ENCODE data around the gene TRPM6. TPM values are rescaled to one million over a fixed set of nuclear protein-coding genes. Genes with fewer than 3 reads are reported as not detected.

Gene TRPM6
- total and polyA plus RNA-seq, 11 donors, result 0.08 to 0.75 (median 0.34) TPM; not detected in 2

DNA sequence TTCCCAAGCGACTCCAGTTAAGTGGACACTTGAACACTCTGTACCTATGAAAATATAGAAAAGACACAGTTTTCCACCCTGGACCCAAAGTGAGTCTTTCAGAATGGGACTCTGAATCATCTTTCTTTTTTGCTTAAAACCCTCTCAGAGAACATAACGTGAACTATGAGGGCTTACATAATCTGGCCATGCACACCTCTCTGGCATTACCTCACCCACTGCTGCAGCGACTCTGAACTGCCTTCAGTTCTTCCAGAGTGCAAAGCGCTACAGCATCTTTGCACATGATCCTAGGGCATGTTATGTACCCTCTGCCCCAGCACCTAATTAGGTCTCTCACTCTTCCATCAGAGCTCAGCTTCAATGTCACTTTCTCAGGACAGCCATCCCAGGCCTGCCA is 204.4 kb downstream of the TRPM6 start:
- no peaks in the 10 kb centered on the region for H3K4me1 ChIP-seq
- H3K9me3 ChIP-seq, result no peaks in the 10 kb centered on the region
- H3K27ac ChIP-seq, result no peak overlapping the region
- DNase-seq (no peak), ATAC-seq (no peak)
- H3K4me3 ChIP-seq, result no peak overlapping the region
- no peaks in the 10 kb centered on the region for H3K36me3 ChIP-seq
- 82 to 88% (median 87%) methylated on average over 4 of the region's 4 CpGs for WGBS, 4 donors
- TF ChIP-seq, protein P1, sequence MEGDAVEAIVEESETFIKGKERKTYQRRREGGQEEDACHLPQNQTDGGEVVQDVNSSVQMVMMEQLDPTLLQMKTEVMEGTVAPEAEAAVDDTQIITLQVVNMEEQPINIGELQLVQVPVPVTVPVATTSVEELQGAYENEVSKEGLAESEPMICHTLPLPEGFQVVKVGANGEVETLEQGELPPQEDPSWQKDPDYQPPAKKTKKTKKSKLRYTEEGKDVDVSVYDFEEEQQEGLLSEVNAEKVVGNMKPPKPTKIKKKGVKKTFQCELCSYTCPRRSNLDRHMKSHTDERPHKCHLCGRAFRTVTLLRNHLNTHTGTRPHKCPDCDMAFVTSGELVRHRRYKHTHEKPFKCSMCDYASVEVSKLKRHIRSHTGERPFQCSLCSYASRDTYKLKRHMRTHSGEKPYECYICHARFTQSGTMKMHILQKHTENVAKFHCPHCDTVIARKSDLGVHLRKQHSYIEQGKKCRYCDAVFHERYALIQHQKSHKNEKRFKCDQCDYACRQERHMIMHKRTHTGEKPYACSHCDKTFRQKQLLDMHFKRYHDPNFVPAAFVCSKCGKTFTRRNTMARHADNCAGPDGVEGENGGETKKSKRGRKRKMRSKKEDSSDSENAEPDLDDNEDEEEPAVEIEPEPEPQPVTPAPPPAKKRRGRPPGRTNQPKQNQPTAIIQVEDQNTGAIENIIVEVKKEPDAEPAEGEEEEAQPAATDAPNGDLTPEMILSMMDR (IDR thresholded peaks at IDR 0.05), result no peak
- no peak for TF ChIP-seq POLR2A (IDR thresholded peaks at IDR 0.05)
- no peaks in the 10 kb centered on the region for H3K27me3 ChIP-seq
- intact Hi-C loops (cut with DNase I), result no loop called here

- H3K9me3 ChIP-seq, result no peaks in the 10 kb centered on the region
- no peak for DNase-seq
- 4 to 13% (median 10%) methylated on average over 3 of the region's 3 CpGs for WGBS, 4 donors
- H3K27me3 ChIP-seq, result no peaks in the 10 kb centered on the region
- H3K4me3 ChIP-seq, result no peak overlapping the region
- intact Hi-C loops (cut with DNase I), result no loop called here
- TF ChIP-seq POLR2A (IDR thresholded peaks at IDR 0.05), result no peak
- TF ChIP-seq, protein P1 (IDR thresholded peaks at IDR 0.05), result no peak
- no peak overlapping the region for H3K27ac ChIP-seq
- no peaks in the 10 kb centered on the region for H3K4me1 ChIP-seq
- no peak for ATAC-seq
- H3K36me3 ChIP-seq, result no peaks in the 10 kb centered on the region
Measured at GRCh38 chr9:74681906-74682305, 205.8 kb downstream of the TRPM6 start.

DNA sequence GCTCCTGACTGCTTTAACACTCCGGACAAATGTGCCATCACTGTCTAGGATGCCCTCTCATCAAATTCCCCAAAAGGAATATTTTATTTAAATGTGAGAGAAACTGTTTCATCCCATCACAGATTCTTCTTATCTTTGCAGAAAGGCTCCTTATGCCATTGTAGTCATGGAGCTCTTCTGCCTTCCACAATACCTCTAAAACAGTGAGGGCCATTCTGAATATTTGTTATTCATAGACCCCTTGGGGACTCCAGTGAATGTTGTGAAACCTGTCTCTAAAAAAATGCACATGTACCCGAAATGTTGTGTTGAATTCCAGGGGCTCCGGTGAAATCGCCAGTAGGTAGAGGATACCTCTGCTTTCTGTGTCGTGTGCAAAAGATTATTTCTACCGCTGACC is 213.6 kb downstream of the TRPM6 start:
- Histone ChIP-seq H3K27ac (no peak overlapping the region), H3K4me1 (no peaks in the 10 kb centered on the region), H3K9me3 (no peaks in the 10 kb centered on the region), H3K4me3 (no peak overlapping the region), H3K27me3 (no peaks in the 10 kb centered on the region), H3K36me3 (no peaks in the 10 kb centered on the region)
- ATAC-seq, result no peak
- 79 to 82% (median 79%) methylated on average over 6 of the region's 6 CpGs for WGBS, 4 donors
- intact Hi-C loops (cut with DNase I), result no loop called here
- no peak for DNase-seq
- TF ChIP-seq, protein P1 (IDR thresholded peaks at IDR 0.05), result no peak
- TF ChIP-seq POLR2A (IDR thresholded peaks at IDR 0.05), result no peak

Other genes with a start within 250 kb of the TRPM6 start
- gene C9orf40, start 65.0 kb upstream of the TRPM6 start, total RNA-seq, result 1 to 10 TPM; 1.4 to 2.7 (median 1.8) TPM
- 1 to 10 TPM in 1 of 2 donors, under 1 TPM in 1; 0.91 to 2.7 TPM for gene C9orf40, start 65.0 kb upstream of the TRPM6 start, polyA plus RNA-seq
- 10 to 100 TPM in 5 of 9 donors, 1 to 10 TPM in 4; 8.0 to 16.1 (median 11.8) TPM for gene CARNMT1, start 140.4 kb upstream of the TRPM6 start, total RNA-seq
- gene CARNMT1, start 140.4 kb upstream of the TRPM6 start, polyA plus RNA-seq, result 1 to 10 TPM; 2.0 to 5.9 TPM
- 10 to 100 TPM in 5 of 9 donors, 1 to 10 TPM in 4; 5.5 to 15.1 (median 10.6) TPM for gene NMRK1, start 200.2 kb upstream of the TRPM6 start, total RNA-seq
- gene NMRK1, start 200.2 kb upstream of the TRPM6 start, polyA plus RNA-seq, result 10 to 100 TPM; 11.8 to 25.0 TPM
- gene OSTF1, start 200.6 kb upstream of the TRPM6 start, total RNA-seq, result 10 to 100 TPM; 16.7 to 53.6 (median 23.9) TPM
- gene OSTF1, start 200.6 kb upstream of the TRPM6 start, polyA plus RNA-seq, result 10 to 100 TPM; 19.8 to 26.9 TPM